Measurements from ENCODE around the gene SORCS1. TPM values are rescaled to one million over a fixed set of nuclear protein-coding genes. Genes with fewer than 3 reads are reported as not detected.

SORCS1 gene
- total RNA-seq, 2 experiments from 2014 or later: not detected

DNA sequence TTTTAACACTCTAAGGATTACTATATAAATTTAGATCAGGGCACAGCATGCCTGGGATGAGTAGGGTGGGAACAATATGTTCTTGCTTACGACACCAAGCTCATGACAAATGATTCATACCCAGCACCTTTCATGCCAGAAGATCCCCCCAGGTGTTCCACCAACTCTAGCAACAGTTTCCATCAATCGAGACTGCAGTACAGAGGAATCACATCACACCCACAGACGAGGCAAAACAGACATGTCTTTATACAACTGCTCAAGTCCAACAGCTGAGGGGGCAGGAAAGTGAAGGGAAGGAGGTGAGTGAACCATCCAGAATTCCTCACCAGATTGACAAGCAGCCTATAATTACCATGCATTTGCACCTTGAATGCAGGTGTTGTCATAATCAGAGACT is 3.6 kb downstream of the SORCS1 start:
- H3K4me1 ChIP-seq (ENCODE audit: insufficient read depth, low read length): no peaks in the 10 kb centered on the region
- peaks cover 9 to 19% of the 10 kb centered on the region in 2 experiments for H3K27me3 ChIP-seq (ENCODE audit: control insufficient read depth in 1 of 2, insufficient read depth in 2 of 2, low read length in 2 of 2)
- no peak overlapping the region for H3K4me3 ChIP-seq (ENCODE audit: low read length)
- intact Hi-C loops (cut with DNase I, micrococcal nuclease): no loop called here
- ChIA-PET POLR2A (no interaction called here), CTCF (no interaction called here)
- ATAC-seq (ENCODE audit: poor library complexity): no peak
- H3K27ac Mint-ChIP-seq: no peak overlapping the region
- H3K9me3 Mint-ChIP-seq: peaks cover 5% of the 10 kb centered on the region
- no peaks in the 10 kb centered on the region for H3K4me1 Mint-ChIP-seq (ENCODE audit: low read depth)
- no peak for DNase-seq
- H3K4me3 Mint-ChIP-seq: no peak overlapping the region
- TF ChIP-seq, protein P1, sequence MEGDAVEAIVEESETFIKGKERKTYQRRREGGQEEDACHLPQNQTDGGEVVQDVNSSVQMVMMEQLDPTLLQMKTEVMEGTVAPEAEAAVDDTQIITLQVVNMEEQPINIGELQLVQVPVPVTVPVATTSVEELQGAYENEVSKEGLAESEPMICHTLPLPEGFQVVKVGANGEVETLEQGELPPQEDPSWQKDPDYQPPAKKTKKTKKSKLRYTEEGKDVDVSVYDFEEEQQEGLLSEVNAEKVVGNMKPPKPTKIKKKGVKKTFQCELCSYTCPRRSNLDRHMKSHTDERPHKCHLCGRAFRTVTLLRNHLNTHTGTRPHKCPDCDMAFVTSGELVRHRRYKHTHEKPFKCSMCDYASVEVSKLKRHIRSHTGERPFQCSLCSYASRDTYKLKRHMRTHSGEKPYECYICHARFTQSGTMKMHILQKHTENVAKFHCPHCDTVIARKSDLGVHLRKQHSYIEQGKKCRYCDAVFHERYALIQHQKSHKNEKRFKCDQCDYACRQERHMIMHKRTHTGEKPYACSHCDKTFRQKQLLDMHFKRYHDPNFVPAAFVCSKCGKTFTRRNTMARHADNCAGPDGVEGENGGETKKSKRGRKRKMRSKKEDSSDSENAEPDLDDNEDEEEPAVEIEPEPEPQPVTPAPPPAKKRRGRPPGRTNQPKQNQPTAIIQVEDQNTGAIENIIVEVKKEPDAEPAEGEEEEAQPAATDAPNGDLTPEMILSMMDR (IDR thresholded peaks at IDR 0.05): no peak
- H3K9me3 ChIP-seq (ENCODE audit: control insufficient read depth in 1 of 2, insufficient read depth in 1 of 2, low read length in 2 of 2): peaks cover 0 to 8% of the 10 kb centered on the region in 2 experiments
- no peaks in the 10 kb centered on the region for H3K36me3 ChIP-seq (ENCODE audit: insufficient read depth, low read length)
- no peaks in the 10 kb centered on the region for H3K36me3 Mint-ChIP-seq (ENCODE audit: low read depth)
- peaks cover 29% of the 10 kb centered on the region for H3K27me3 Mint-ChIP-seq
- no peak overlapping the region for H3K27ac ChIP-seq (ENCODE audit: low read depth in 1 of 2, low read length in 2 of 2)

DNA sequence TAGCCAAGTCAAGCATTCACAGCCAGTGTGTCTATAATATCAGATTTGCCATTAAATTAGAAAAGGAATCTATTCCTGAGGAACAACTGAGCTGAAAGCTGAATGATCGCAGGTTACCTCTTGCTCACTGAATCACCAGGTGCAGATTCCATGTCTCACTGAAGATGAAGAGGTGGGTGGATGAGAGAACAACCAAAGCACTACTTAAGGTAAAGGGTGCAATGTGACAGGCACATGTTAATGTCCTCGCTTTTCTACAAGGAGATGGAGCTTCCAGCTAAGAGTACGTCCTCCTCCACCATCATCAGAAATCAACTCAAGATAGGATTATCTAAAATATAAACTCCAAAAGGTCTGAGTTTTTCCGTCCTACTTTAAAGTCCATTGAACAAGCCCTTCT is 4.6 kb downstream of the SORCS1 start:
- Mint-ChIP-seq H3K27ac (no peak overlapping the region), H3K4me3 (no peak overlapping the region), H3K4me1 (ENCODE audit: low read depth) (no peaks in the 10 kb centered on the region), H3K36me3 (ENCODE audit: low read depth) (no peaks in the 10 kb centered on the region), H3K9me3 (peaks cover 8% of the 10 kb centered on the region), H3K27me3 (peaks cover 19% of the 10 kb centered on the region)
- peaks cover 6 to 14% of the 10 kb centered on the region in 2 experiments for H3K27me3 ChIP-seq (ENCODE audit: control insufficient read depth in 1 of 2, insufficient read depth in 2 of 2, low read length in 2 of 2)
- peaks cover 0 to 8% of the 10 kb centered on the region in 2 experiments for H3K9me3 ChIP-seq (ENCODE audit: control insufficient read depth in 1 of 2, insufficient read depth in 1 of 2, low read length in 2 of 2)
- no peak overlapping the region for H3K4me3 ChIP-seq (ENCODE audit: low read length)
- CTCF ChIA-PET: no interaction called here
- POLR2A ChIA-PET: no interaction called here
- intact Hi-C loops (cut with DNase I, micrococcal nuclease): no loop called here
- ATAC-seq (ENCODE audit: poor library complexity) (no peak), DNase-seq (no peak)
- H3K27ac ChIP-seq (ENCODE audit: low read depth in 1 of 2, low read length in 2 of 2): no peak overlapping the region
- TF ChIP-seq, protein P1 (IDR thresholded peaks at IDR 0.05): no peak
- H3K4me1 ChIP-seq (ENCODE audit: insufficient read depth, low read length): no peaks in the 10 kb centered on the region
- no peaks in the 10 kb centered on the region for H3K36me3 ChIP-seq (ENCODE audit: insufficient read depth, low read length)

DNA sequence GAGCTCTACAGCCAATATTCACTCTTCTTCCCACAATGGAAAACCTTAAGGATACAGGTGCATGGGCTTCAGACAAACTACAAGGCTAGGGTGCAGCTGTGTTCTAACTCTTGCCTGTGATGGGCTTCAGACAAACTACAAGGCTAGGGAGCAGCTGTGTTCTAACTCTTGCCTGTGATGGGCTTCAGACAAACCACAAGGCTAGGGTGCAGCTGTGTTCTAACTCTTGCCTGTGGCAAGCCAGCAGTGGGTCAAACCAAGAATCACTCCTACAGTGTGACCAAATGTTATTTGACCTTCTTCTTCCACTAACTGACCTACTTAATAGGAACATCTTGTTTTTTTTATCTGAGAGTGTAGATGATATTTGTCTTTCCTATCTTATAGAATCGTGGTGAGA is 7.4 kb downstream of the SORCS1 start:
- no peak for DNase-seq
- H3K9me3 Mint-ChIP-seq: peaks cover 19% of the 10 kb centered on the region
- H3K27ac Mint-ChIP-seq: no peak overlapping the region
- Histone ChIP-seq H3K27me3 (ENCODE audit: control insufficient read depth in 1 of 2, insufficient read depth in 2 of 2, low read length in 2 of 2) (no peaks in the 10 kb centered on the region), H3K9me3 (ENCODE audit: control insufficient read depth in 1 of 2, insufficient read depth in 1 of 2, low read length in 2 of 2) (peaks cover under 1 to 3% of the 10 kb centered on the region in 2 experiments), H3K27ac (ENCODE audit: low read depth in 1 of 2, low read length in 2 of 2) (no peak overlapping the region), H3K4me3 (ENCODE audit: low read length) (no peak overlapping the region), H3K36me3 (ENCODE audit: insufficient read depth, low read length) (no peaks in the 10 kb centered on the region), H3K4me1 (ENCODE audit: insufficient read depth, low read length) (no peaks in the 10 kb centered on the region)
- no peaks in the 10 kb centered on the region for H3K4me1 Mint-ChIP-seq (ENCODE audit: low read depth)
- no peak for ATAC-seq (ENCODE audit: poor library complexity)
- intact Hi-C loops (cut with DNase I, micrococcal nuclease): no loop called here
- CTCF ChIA-PET: no interaction called here
- H3K27me3 Mint-ChIP-seq: peaks cover under 1% of the 10 kb centered on the region
- no peak overlapping the region for H3K4me3 Mint-ChIP-seq
- TF ChIP-seq, protein P1 (IDR thresholded peaks at IDR 0.05): no peak
- POLR2A ChIA-PET: no interaction called here
- no peaks in the 10 kb centered on the region for H3K36me3 Mint-ChIP-seq (ENCODE audit: low read depth)

All from CD4-positive, alpha-beta T cell (primary cell).